ELF-1 (cell line): ENCODE measurements around the gene ME3.
"Not testable (repeated sequence)": the region's sequence is repeated elsewhere in the genome, so short reads cannot be mapped to it uniquely, and the experiment has no call there.

Experiments
- DNase-seq: peaks from one replicate; pipeline ENCODE4 v3.0.0-alpha.2; 2016; ENCODE audit warnings: low read depth, low spot score

Gene ME3

DNA sequence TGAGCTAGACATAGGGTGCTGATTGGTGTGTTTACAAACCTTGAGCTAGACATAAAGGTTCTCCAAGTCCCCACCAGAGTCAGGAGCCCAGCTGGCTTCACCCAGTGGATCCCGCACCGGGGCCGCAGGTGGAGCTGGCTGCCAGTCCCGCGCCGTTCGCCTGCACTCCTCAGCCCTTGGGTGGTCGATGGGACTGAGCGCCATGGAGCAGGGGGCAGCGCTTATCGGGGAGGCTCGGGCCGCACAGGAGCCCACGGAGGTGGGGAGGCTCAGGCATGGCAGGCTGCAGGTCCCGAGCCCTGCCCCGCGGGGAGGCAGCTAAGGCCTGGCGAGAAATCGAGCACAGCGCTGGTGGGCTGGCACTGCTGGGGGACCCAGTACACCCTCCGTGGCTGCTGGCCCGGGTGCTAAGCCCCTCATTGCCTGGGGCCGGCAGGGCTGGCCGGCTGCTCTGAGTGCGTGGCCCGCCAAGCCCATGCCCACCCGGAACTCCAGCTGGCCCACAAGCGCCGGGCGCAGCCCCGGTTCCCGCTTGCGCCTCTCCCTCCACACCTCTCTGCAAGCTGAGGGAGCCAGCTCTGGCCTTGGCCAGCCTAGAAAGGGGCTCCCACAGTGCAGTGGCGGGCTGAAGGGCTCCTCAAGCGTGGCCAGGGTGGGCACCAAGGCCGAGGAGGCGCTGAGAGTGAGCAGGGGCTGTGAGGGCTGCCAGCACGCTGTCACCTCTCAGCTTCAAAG lies 238.9 kb downstream of the ME3 start:
- DNase-seq: not testable (repeated sequence)

DNA sequence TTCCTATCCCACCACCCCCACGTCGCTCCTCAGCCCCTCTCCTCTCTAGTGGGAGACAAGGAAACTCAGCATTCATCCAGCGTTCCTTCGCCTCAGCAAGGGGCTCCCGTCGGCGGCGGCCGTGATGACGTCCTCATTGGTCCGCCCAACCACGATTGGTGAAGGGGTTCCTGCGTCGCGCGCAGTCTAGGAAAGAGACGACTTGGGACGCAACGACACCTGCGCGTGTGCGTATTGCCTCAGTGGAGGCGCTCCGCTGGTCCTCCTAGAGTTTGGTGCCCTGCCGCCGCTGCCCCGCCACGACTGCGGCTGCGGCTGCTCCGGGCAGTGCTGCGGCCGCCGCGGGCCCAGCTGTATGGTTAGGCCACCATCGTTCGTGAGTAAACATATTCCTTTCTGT lies 241.2 kb downstream of the ME3 start:
- no peak for DNase-seq

DNA sequence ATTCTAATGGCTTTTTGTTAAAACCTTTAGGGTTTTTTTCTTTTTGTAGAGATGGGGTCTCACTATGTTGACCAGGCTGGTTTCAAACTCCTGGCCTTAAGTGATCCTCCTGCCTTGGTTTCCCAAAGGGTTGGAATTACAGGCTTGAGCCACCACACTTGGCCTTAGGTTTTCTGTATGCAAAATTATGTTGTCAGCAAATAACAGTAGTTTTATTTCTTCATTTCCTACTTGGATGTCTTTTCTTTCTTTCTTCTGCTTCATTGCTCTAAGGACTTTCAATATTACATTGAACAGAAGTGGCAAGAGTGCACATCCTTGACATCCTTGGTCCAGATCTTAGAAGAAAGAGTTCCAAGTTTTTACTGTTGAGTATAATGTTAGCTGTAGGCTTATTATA lies 245.0 kb downstream of the ME3 start:
- no peak for DNase-seq

DNA sequence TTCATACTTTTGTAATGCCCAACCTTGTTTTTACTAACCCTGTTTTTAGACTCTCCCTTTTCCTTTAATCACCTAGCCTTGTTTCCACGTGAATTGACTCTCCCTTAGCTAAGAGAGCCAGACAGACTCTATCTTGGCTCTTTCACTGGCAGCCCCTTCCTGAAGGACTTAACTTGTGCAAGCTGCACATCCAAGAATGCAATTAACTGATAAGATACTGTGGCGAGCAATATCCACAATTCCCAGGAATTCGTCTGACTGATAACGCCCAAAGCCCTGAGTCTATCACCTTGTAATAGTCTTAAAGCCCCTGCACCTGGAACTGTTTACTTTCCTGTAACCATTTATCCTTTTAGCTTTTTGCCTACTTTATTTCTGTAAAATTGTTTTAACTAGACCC lies 248.9 kb downstream of the ME3 start:
- DNase-seq: peak; percentile 24

- DNase-seq: peak; percentile 57
These were observed 250.0 kb downstream of the ME3 start for GRCh38 chr11:86422371-86422770.

DNA sequence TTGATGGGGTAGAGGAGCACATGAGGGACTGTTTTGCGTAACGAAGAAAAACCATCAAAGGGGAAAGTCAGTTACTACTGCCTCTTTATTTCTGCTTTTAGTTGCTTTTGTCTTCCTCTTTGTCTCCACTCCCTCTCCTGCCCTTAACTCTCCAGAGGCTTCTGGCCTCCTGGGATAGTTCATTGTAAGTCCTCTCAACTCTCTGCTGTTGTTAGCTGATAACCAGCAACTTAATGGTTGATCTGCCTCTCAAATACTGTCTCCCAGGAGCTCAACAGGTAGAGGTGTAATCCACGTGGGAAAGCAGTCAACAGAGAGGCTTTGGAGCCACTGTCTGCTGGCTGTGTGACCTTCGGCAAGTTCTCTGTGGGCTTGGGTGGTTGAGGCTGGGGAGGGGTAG lies 250.5 kb downstream of the ME3 start:
- DNase-seq: no peak

GRCh38 chr11:86418917-86419316 lies 253.5 kb downstream of the ME3 start:
- no peak for DNase-seq

DNA sequence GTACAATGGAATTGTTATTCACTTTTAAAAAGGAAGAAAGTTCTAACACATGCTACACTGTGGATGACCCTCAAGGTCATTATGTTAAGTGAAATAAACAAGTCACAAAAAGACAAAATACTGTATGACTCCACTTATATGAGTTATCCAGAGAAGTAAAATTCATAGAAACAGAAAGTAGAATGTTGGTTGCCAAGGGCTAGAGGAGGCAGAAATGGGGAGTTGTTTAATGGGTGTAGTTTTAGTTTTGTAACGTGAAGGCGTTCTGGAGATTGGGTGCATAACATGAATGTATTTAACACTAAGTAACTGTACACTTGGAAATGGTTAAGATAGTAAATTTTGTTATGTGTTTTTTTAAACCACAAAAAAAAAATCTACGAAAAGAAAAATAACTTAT lies 253.9 kb downstream of the ME3 start:
- DNase-seq: no peak

DNA sequence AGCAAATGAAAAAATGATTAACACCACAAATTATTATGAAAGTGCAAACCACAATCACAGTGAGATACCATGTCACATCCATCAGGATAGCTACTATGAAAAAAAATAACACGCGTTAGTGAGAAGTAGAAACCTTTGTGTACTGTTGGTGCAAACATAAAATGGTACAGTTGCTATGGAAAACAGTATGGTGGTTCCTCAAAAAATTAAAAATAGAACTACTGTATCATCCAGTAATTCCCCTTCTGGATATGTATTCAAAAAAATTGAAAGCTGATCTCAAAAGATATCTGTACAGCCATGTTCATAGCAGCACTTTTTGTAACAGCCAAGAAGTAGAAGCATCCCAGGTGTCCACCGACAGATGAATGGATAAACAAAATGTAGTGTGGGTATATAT lies 254.3 kb downstream of the ME3 start:
- DNase-seq: no peak

- DNase-seq: not testable (repeated sequence)
These were observed 255.5 kb downstream of the ME3 start for GRCh38 chr11:86416951-86417350.

DNA sequence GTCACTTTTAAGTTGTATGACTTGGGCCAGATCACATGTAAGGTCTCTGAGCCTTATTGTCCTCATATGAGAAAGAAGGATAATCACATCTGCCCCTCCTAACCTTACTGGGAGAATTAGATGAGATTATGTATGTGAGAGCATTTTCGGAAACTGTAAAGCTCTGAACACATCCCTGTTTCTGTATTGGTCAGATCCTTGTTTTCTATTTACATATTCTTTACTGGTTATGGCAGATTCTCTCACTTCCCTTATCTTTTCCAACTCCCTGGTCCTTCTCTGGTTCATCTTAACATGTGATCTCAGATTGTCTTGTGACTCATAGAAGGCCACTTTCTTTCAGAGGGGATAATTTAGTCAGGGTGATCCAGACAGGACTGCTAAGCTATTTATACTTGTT lies 255.9 kb downstream of the ME3 start:
- no peak for DNase-seq

- no peak for DNase-seq
These were observed 257.4 kb downstream of the ME3 start for GRCh38 chr11:86415026-86415425.

- no peak for DNase-seq
These were observed 258.4 kb downstream of the ME3 start for GRCh38 chr11:86414032-86414431.

DNA sequence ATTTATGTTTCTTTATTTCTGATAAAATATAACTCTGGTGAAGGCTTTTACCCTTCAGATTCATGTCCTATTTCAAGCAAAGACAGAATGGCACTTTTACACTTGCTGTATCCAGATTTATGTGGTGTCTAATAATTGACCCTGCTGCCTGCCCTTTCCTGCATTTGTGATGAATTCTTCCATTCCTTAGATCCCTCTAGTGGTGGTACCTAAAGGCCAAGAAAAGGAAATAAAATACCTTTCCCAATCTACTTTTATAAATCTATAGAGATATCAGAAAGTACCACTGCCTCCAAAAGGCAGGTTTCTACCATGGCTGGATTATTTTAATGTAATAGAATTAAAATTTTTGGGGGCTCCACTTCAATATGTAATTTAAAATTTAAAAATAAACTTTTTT lies 263.6 kb downstream of the ME3 start:
- no peak for DNase-seq

- DNase-seq: no peak
These were observed 269.0 kb downstream of the ME3 start for GRCh38 chr11:86403458-86403857.

- DNase-seq: no peak
These were observed 274.3 kb downstream of the ME3 start for GRCh38 chr11:86398106-86398505.

DNA sequence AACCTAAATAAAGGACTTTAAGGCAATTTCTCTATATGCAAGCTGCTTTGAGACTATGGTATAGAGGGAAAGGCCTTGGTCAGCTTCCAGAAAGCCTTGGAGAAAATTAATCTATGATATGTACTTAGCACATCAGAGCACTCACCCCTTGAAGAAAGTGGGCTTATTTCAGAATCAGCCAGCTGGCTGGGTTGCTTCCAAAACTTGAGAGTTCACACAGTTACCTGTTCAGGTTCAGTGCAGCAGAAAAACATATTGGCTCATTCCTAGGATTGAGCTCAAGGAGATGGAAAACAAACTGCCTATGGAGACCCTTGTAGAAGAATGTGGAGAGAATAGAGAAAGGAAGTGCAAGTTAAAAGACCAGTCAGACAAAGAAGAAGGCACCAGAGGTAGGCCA lies 275.1 kb downstream of the ME3 start:
- no peak for DNase-seq

DNA sequence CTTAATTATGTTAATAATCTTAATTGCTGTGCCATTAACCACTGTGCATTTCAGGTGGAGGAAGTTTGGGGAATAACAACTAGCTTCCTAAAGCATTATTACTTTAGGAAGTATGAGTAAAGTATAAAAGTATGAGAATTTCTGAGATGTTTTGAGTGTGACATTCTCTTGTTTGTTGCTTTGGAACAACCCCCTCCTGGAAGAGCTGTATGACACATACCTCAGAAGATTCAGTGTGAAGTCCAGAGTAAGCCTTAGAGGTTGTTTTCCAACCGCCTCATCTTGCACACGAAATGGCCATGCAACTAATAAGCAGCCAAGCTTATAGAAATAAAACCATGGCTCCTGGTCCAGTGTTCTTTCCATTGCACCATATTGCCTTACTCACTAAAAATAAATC lies 276.0 kb downstream of the ME3 start:
- no peak for DNase-seq

DNA sequence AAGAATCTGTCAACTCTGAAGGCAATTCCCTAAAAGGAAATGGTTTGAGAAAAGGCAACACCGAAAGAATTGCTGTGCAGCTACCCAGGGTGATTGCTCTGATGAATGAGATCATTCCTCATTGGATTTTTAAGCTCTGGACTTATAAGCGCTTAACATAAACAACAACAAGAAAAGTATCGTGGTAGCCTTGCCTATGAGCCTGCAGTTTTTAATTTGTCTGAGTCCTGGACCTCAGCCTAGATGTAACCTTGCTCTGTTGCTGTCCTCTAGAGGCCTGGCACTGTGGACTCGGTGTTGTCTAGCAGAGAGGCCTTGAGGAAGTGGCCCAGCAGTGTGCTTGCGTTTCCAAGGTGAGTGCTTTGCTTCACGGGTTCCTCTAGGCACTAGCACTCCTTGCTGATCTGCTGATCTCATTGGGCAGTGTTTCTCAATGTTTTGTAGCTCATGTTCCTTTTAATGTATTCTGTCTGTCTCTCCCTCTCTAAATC lies 277.3 kb downstream of the ME3 start:
- DNase-seq: peak; percentile 34
